ENCODE data around the gene TXNDC16.

DNA sequence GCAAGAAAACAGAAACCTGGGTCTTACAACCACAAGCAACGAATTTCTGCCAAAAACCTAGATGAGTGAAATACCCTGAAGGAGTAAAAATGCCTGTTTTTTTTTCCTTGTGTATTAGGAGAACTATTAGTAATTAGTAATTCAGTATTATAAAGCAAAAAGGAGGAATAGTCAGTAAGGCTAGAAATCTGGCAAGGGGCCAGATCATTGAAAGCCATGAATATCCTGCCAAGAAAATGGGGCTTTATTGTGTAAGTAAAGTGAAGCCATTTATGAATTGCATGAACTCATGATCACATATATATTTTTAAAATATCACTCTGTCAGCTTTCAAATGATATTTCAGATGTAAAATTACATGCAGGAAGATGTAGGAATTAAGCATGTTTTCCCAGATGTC, 57.9 kb downstream of the TXNDC16 start:
- TF ChIP-seq CTCF (IDR thresholded peaks at IDR 0.05) (no peak), POLR2A (IDR thresholded peaks at IDR 0.05) (no peak)
